GM23338 (cell line): ENCODE results near the gene PDYN.
A peak's percentile ranks its signal among the peaks of the same experiment; 100 is the strongest.

Experiments
- CREB1 ChIP-seq: fragments of 250-450 bp; sonication (Bioruptor Pico); IDR thresholded peaks from 2 replicates; pipeline ENCODE4 v1.5.0; 2020; ENCODE audit warnings: low read depth, mild to moderate bottlenecking, moderate library complexity
- EZH2 ChIP-seq: fragments of 200-600 bp; sonication (generic); IDR thresholded peaks from one replicate; pipeline ENCODE4 v1.8.0; 2017; ENCODE audit warnings: antibody characterized with exemption, mild to moderate bottlenecking, low read depth; ENCODE audit not compliant: unreplicated experiment
- EZH2phosphoT487 ChIP-seq: fragments of 200-600 bp; sonication (generic); IDR thresholded peaks from one replicate; pipeline ENCODE4 v1.8.1; 2018; ENCODE audit warnings: antibody characterized with exemption; ENCODE audit not compliant: unreplicated experiment
- JUNB ChIP-seq: IDR thresholded peaks from one replicate; pipeline ENCODE4 v1.6.1; 2016; ENCODE audit warnings: antibody characterized with exemption; ENCODE audit not compliant: unreplicated experiment
- POLR2AphosphoS5 ChIP-seq: IDR thresholded peaks from 2 replicates; pipeline ENCODE4 v1.6.1; 2016; ENCODE audit warnings: antibody characterized with exemption, low read depth
- ZNF114 ChIP-seq: fragments of 250-450 bp; sonication (Bioruptor Pico); IDR thresholded peaks from 2 replicates; pipeline ENCODE4 v1.5.0; 2020; ENCODE audit warnings: mild to moderate bottlenecking, moderate library complexity
- ZNF331 ChIP-seq: fragments of 250-450 bp; sonication (Bioruptor Pico); IDR thresholded peaks from 2 replicates; pipeline ENCODE4 v1.5.0; 2020; ENCODE audit warnings: low read depth, mild to moderate bottlenecking, moderate library complexity
- TF ChIP-seq, protein P1 (sequence below), 2 experiments: fragments of 200-600 bp in 1 of 2; sonication (generic) in 1 of 2; conservative IDR thresholded peaks; 2 replicates each; pipeline versions ENCODE4 v1.5.1 to v1.6.1; 2016 to 2017; ENCODE audit warnings: antibody characterized with exemption in 2 of 2, low read depth in 2 of 2, mild to moderate bottlenecking in 2 of 2, moderate library complexity in 1 of 2
- TF ChIP-seq, protein P2 (sequence below): IDR thresholded peaks from 2 replicates; pipeline ENCODE4 v1.6.1; 2016; ENCODE audit warnings: antibody characterized with exemption
- TF ChIP-seq, protein P3 (sequence below): IDR thresholded peaks from one replicate; pipeline ENCODE4 v1.6.1; 2018; ENCODE audit warnings: antibody characterized with exemption; ENCODE audit not compliant: unreplicated experiment

GRCh38 chr20:1965520-1966351, 28.1 kb downstream of the PDYN start:
- TF ChIP-seq EZH2phosphoT487 (no peak), EZH2 (no peak), POLR2AphosphoS5 (no peak), JUNB (no peak), ZNF331 (no peak), ZNF114 (CRISPR knock-in tag) (no peak), CREB1 (CRISPR knock-in tag) (peak; percentile 75)
- TF ChIP-seq, protein P1, sequence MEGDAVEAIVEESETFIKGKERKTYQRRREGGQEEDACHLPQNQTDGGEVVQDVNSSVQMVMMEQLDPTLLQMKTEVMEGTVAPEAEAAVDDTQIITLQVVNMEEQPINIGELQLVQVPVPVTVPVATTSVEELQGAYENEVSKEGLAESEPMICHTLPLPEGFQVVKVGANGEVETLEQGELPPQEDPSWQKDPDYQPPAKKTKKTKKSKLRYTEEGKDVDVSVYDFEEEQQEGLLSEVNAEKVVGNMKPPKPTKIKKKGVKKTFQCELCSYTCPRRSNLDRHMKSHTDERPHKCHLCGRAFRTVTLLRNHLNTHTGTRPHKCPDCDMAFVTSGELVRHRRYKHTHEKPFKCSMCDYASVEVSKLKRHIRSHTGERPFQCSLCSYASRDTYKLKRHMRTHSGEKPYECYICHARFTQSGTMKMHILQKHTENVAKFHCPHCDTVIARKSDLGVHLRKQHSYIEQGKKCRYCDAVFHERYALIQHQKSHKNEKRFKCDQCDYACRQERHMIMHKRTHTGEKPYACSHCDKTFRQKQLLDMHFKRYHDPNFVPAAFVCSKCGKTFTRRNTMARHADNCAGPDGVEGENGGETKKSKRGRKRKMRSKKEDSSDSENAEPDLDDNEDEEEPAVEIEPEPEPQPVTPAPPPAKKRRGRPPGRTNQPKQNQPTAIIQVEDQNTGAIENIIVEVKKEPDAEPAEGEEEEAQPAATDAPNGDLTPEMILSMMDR (conservative IDR thresholded peaks at IDR 0.05; ENCODE audit: low read depth in 2 of 2) = peak; percentile 86 to 95
- TF ChIP-seq, protein P2, sequence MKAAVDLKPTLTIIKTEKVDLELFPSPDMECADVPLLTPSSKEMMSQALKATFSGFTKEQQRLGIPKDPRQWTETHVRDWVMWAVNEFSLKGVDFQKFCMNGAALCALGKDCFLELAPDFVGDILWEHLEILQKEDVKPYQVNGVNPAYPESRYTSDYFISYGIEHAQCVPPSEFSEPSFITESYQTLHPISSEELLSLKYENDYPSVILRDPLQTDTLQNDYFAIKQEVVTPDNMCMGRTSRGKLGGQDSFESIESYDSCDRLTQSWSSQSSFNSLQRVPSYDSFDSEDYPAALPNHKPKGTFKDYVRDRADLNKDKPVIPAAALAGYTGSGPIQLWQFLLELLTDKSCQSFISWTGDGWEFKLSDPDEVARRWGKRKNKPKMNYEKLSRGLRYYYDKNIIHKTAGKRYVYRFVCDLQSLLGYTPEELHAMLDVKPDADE = no peak
- TF ChIP-seq, protein P3, sequence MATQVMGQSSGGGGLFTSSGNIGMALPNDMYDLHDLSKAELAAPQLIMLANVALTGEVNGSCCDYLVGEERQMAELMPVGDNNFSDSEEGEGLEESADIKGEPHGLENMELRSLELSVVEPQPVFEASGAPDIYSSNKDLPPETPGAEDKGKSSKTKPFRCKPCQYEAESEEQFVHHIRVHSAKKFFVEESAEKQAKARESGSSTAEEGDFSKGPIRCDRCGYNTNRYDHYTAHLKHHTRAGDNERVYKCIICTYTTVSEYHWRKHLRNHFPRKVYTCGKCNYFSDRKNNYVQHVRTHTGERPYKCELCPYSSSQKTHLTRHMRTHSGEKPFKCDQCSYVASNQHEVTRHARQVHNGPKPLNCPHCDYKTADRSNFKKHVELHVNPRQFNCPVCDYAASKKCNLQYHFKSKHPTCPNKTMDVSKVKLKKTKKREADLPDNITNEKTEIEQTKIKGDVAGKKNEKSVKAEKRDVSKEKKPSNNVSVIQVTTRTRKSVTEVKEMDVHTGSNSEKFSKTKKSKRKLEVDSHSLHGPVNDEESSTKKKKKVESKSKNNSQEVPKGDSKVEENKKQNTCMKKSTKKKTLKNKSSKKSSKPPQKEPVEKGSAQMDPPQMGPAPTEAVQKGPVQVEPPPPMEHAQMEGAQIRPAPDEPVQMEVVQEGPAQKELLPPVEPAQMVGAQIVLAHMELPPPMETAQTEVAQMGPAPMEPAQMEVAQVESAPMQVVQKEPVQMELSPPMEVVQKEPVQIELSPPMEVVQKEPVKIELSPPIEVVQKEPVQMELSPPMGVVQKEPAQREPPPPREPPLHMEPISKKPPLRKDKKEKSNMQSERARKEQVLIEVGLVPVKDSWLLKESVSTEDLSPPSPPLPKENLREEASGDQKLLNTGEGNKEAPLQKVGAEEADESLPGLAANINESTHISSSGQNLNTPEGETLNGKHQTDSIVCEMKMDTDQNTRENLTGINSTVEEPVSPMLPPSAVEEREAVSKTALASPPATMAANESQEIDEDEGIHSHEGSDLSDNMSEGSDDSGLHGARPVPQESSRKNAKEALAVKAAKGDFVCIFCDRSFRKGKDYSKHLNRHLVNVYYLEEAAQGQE = peak; percentile 17
